Uterus (tissue), 4 donors: ENCODE results near the gene CLPTM1L. TPM values are rescaled to one million over a fixed set of nuclear protein-coding genes. Genes with fewer than 3 reads are reported as not detected.

Experiments
- DNase-seq, 2 donors: peaks; one replicate each; pipeline ENCODE4 v3.0.0-alpha.2; 2019 to 2020
- H3K27ac ChIP-seq, 2 donors: fragments of 200-600 bp; sonication (generic); 1 replicate in 1 of 2; 2 replicates in 1 of 2; pipeline ENCODE4 v1.5.1; 2016 to 2018
- H3K27me3 ChIP-seq, 2 donors: fragments of 200-600 bp; sonication (generic); one replicate each; pipeline ENCODE4 v1.5.1; 2018 to 2019; ENCODE audit warnings: control low read depth in 1 of 2
- H3K36me3 ChIP-seq, 2 donors: fragments of 200-600 bp; sonication (generic); one replicate each; pipeline ENCODE4 v1.5.1; 2019; ENCODE audit warnings: control low read depth in 1 of 2
- H3K4me1 ChIP-seq, 2 donors: fragments of 200-600 bp; sonication (generic); one replicate each; pipeline ENCODE4 v1.5.1; 2018 to 2019; ENCODE audit warnings: control low read depth in 1 of 2
- H3K4me3 ChIP-seq, 2 donors: fragments of 200-600 bp; sonication (generic); 1 replicate in 1 of 2; 2 replicates in 1 of 2; pipeline ENCODE4 v1.5.1; 2018 to 2019; ENCODE audit warnings: mild to moderate bottlenecking in 1 of 2
- H3K9me3 ChIP-seq, 2 donors: fragments of 200-600 bp; sonication (generic); one replicate each; pipeline ENCODE4 v1.5.1; 2019; ENCODE audit warnings: control low read depth in 1 of 2
- CTCF ChIP-seq, 4 experiments: fragments of 200-600 bp in 2 of 4; fragments of 450-650 bp in 2 of 4; sonication (generic) in 2 of 4; IDR thresholded peaks; one replicate each; pipeline ENCODE4 v1.5.1; 2016 to 2019; ENCODE audit warnings: antibody characterized with exemption in 4 of 4, mild to moderate bottlenecking in 2 of 4, moderate library complexity in 1 of 4
- POLR2A ChIP-seq, 2 donors: fragments of 450-650 bp; IDR thresholded peaks; one replicate each; pipeline ENCODE4 v1.6.1; 2016; ENCODE audit warnings: antibody characterized with exemption in 2 of 2, mild to moderate bottlenecking in 1 of 2, moderate library complexity in 1 of 2
- intact Hi-C: fragments of 100-400 bp; cut with DNase I; formaldehyde crosslinking; loops from one replicate; pipeline ENCODE4 v1.15.1; 2023; ENCODE audit warnings: low total_unique reads
- total RNA-seq, 4 donors: library from RNA; depleted of rRNA in 3 of 4; stranded (reverse); fragments of >200 nt in 3 of 4; gene quantifications; one replicate each; pipeline versions ENCODE4 v1.1.0 to v1.2.4, GENCODE V29; 2014 to 2023
- donor health status: DM: yes; HTN: yes; CAD: no.

Gene CLPTM1L
- total RNA-seq, 4 donors from 2014 or later: 63.2 to 74.3 (median 71.1) TPM

- Histone ChIP-seq H3K36me3 (no peaks in the 10 kb centered on the region), H3K27ac (no peak overlapping the region), H3K27me3 (no peaks in the 10 kb centered on the region), H3K4me1 (no peaks in the 10 kb centered on the region), H3K9me3 (no peaks in the 10 kb centered on the region), H3K4me3 (no peak overlapping the region)
- TF ChIP-seq CTCF (IDR thresholded peaks at IDR 0.05) (no peak), POLR2A (IDR thresholded peaks at IDR 0.05) (no peak)
- peak in 1 of 2 donors; percentile 12 for DNase-seq
- intact Hi-C loops: no loop called here
Measured at GRCh38 chr5:1315709-1316587, 29.0 kb downstream of the CLPTM1L start.

- Histone ChIP-seq H3K9me3 (no peaks in the 10 kb centered on the region), H3K36me3 (no peaks in the 10 kb centered on the region), H3K4me1 (no peaks in the 10 kb centered on the region), H3K27ac (no peak overlapping the region), H3K27me3 (no peaks in the 10 kb centered on the region), H3K4me3 (no peak overlapping the region)
- TF ChIP-seq CTCF (IDR thresholded peaks at IDR 0.05) (no peak), POLR2A (IDR thresholded peaks at IDR 0.05) (no peak)
- intact Hi-C loops: no loop called here
- DNase-seq: no peak
Measured at GRCh38 chr5:1315018-1315708, 29.7 kb downstream of the CLPTM1L start.

GRCh38 chr5:1314564-1314982 is 30.3 kb downstream of the CLPTM1L start:
- Histone ChIP-seq H3K27ac (no peak overlapping the region), H3K27me3 (no peaks in the 10 kb centered on the region), H3K9me3 (no peaks in the 10 kb centered on the region), H3K4me3 (no peak overlapping the region), H3K36me3 (no peaks in the 10 kb centered on the region), H3K4me1 (no peaks in the 10 kb centered on the region)
- intact Hi-C loops: no loop called here
- DNase-seq: no peak
- no peak for TF ChIP-seq POLR2A (IDR thresholded peaks at IDR 0.05)
- no peak for TF ChIP-seq CTCF (IDR thresholded peaks at IDR 0.05)

GRCh38 chr5:1312993-1313833 is 31.7 kb downstream of the CLPTM1L start:
- H3K27me3 ChIP-seq: no peaks in the 10 kb centered on the region
- no peaks in the 10 kb centered on the region for H3K4me1 ChIP-seq
- TF ChIP-seq POLR2A (IDR thresholded peaks at IDR 0.05) (no peak), CTCF (IDR thresholded peaks at IDR 0.05) (no peak)
- no peak overlapping the region for H3K4me3 ChIP-seq
- no peak overlapping the region for H3K27ac ChIP-seq
- no peaks in the 10 kb centered on the region for H3K36me3 ChIP-seq
- intact Hi-C loops: no loop called here
- no peaks in the 10 kb centered on the region for H3K9me3 ChIP-seq
- DNase-seq: peak in 1 of 2 donors; percentile 8
